IMR-90 (cell line): ENCODE results near the gene VAMP5. TPM values are rescaled to one million over a fixed set of nuclear protein-coding genes. Genes with fewer than 3 reads are reported as not detected.
A peak's percentile ranks its signal among the peaks of the same experiment; 100 is the strongest.

Source experiments
- ATAC-seq: fragments of 200-7000 bp; cut with Tn5 transposase; 2 replicates; pipeline ENCODE4 v1.9.1; 2020; ENCODE audit warnings: low read depth, mild to moderate bottlenecking, moderate library complexity
- BruUV-seq: library from RNA; stranded (reverse); fragments of 400-500 nt; replicated peaks from 2 replicates; lab custom pipeline; 2021; lab: Mats Ljungman, UMichigan
- CTCF ChIA-PET: fragments of 300-600 bp; formaldehyde crosslinking; extraction: SDS; loops from one replicate; lab custom pipeline; 2021; ENCODE audit warnings: antibody characterized with exemption; lab: Yijun Ruan, JAX
- POLR2A ChIA-PET: fragments of 300-600 bp; sonication (Branson Sonifier 250); formaldehyde crosslinking; loops from one replicate; lab custom pipeline; 2022; ENCODE audit warnings: antibody characterized with exemption; ENCODE audit not compliant: unreplicated experiment; lab: Charles Lee
- DNase-seq: peaks from one replicate; pipeline ENCODE4 v3.0.0; 2013
- H2AFZ ChIP-seq: replicated peaks from 2 replicates; pipeline ENCODE3; 2013; ENCODE audit warnings: low read length, mild to moderate bottlenecking; ENCODE audit not compliant: poor library complexity
- H2AK5ac ChIP-seq: 2 replicates; pipeline ENCODE4 v1.6.1; 2013; ENCODE audit warnings: low read depth, low read length, inconsistent platforms
- H2AK9ac ChIP-seq: replicated peaks from 2 replicates; pipeline ENCODE3; 2013; ENCODE audit warnings: mild to moderate bottlenecking, low read depth, low read length, moderate library complexity; ENCODE audit not compliant: poor library complexity
- H2BK120ac ChIP-seq: 2 replicates; pipeline ENCODE4 v1.6.1; 2013; ENCODE audit warnings: low read depth, low read length, inconsistent platforms
- H2BK15ac ChIP-seq: 3 replicates; pipeline ENCODE4 v1.6.1; 2013; ENCODE audit warnings: low read depth, low read length, inconsistent platforms
- H2BK20ac ChIP-seq: 2 replicates; pipeline ENCODE4 v1.6.1; 2013; ENCODE audit warnings: low read depth, mild to moderate bottlenecking, inconsistent platforms, low read length, moderate library complexity
- H2BK5ac ChIP-seq: 2 replicates; pipeline ENCODE4 v1.6.1; 2013; ENCODE audit warnings: mild to moderate bottlenecking, low read depth, low read length, inconsistent platforms; ENCODE audit not compliant: poor library complexity, severe bottlenecking
- H3K14ac ChIP-seq: replicated peaks from 2 replicates; pipeline ENCODE4 v1.6.1; 2013; ENCODE audit warnings: low read depth, low read length, inconsistent platforms
- H3K18ac ChIP-seq: 2 replicates; pipeline ENCODE4 v1.6.1; 2013; ENCODE audit warnings: low read depth, low read length, control low read depth
- H3K23ac ChIP-seq: 2 replicates; pipeline ENCODE4 v1.6.1; 2013; ENCODE audit warnings: low read depth, low read length, inconsistent platforms
- H3K27ac ChIP-seq: 2 replicates; pipeline ENCODE4 v1.5.1; 2013; ENCODE audit warnings: mild to moderate bottlenecking, control low read depth, low read length; ENCODE audit not compliant: insufficient read depth
- H3K27me3 ChIP-seq: 2 replicates; pipeline ENCODE4 v1.6.1; 2013; ENCODE audit warnings: low read length; ENCODE audit not compliant: control insufficient read depth, insufficient read depth
- H3K36me3 ChIP-seq: 2 replicates; pipeline ENCODE4 v1.6.1; 2013; ENCODE audit warnings: low read length, mixed read lengths; ENCODE audit not compliant: control insufficient read depth, insufficient read depth
- H3K4ac ChIP-seq: 2 replicates; pipeline ENCODE4 v1.6.1; 2013; ENCODE audit warnings: low read depth, low read length, inconsistent platforms
- H3K4me1 ChIP-seq: 2 replicates; pipeline ENCODE4 v1.6.1; 2013; ENCODE audit warnings: low read length, mixed read lengths; ENCODE audit not compliant: control insufficient read depth, insufficient read depth
- H3K4me2 ChIP-seq: 2 replicates; pipeline ENCODE4 v1.6.1; 2013; ENCODE audit warnings: low read depth, mild to moderate bottlenecking, control low read depth, low read length, moderate library complexity
- H3K4me3 ChIP-seq: 2 replicates; pipeline ENCODE4 v1.5.1; 2013; ENCODE audit warnings: low read depth, mild to moderate bottlenecking, control low read depth, low read length, moderate library complexity; ENCODE audit not compliant: insufficient read depth
- H3K56ac ChIP-seq: 2 replicates; pipeline ENCODE4 v1.6.1; 2013; ENCODE audit warnings: low read length, inconsistent platforms; ENCODE audit not compliant: insufficient read depth; ENCODE audit errors: extremely low read depth
- H3K79me1 ChIP-seq, 2 experiments: 2 replicates each; pipeline ENCODE4 v1.6.1; 2013; ENCODE audit warnings: low read length in 2 of 2, inconsistent platforms in 1 of 2, low read depth in 1 of 2
- H3K9ac ChIP-seq: 2 replicates; pipeline ENCODE4 v1.6.1; 2013; ENCODE audit warnings: low read depth, low read length, control low read depth
- H3K9me1 ChIP-seq: 2 replicates; pipeline ENCODE4 v1.6.1; 2013; ENCODE audit warnings: low read length, inconsistent platforms; ENCODE audit not compliant: insufficient read depth
- H3K9me3 ChIP-seq: 2 replicates; pipeline ENCODE4 v1.6.1; 2013; ENCODE audit warnings: low read length; ENCODE audit not compliant: control insufficient read depth, insufficient read depth
- H4K20me1 ChIP-seq: 2 replicates; pipeline ENCODE4 v1.6.1; 2013; ENCODE audit warnings: low read length, inconsistent platforms; ENCODE audit not compliant: insufficient read depth
- H4K5ac ChIP-seq: 2 replicates; pipeline ENCODE4 v1.6.1; 2013; ENCODE audit warnings: mild to moderate bottlenecking, low read depth, low read length, control low read depth
- H4K8ac ChIP-seq, 2 experiments: 2 replicates each; pipeline ENCODE4 v1.6.1; 2013; ENCODE audit warnings: low read depth in 2 of 2, low read length in 2 of 2, control low read depth in 1 of 2, inconsistent platforms in 1 of 2
- H4K91ac ChIP-seq: 2 replicates; pipeline ENCODE4 v1.6.1; 2013; ENCODE audit warnings: low read depth, low read length, inconsistent platforms; ENCODE audit not compliant: insufficient read depth
- BHLHE40 ChIP-seq: fragments of 150-350 bp; IDR thresholded peaks from 2 replicates; pipeline ENCODE4 v1.6.1; 2016; ENCODE audit warnings: mild to moderate bottlenecking, low read depth, low read length
- CTCF ChIP-seq: conservative IDR thresholded peaks from 2 replicates; pipeline ENCODE4 v1.5.1; 2012; ENCODE audit warnings: mild to moderate bottlenecking, low read depth, low read length, improper control_type of control experiment
- ELK1 ChIP-seq: fragments of 150-350 bp; IDR thresholded peaks from 2 replicates; pipeline ENCODE4 v1.6.1; 2016; ENCODE audit warnings: low read depth, mild to moderate bottlenecking, low read length, moderate library complexity, borderline replicate concordance
- FOS ChIP-seq: fragments of 150-350 bp; IDR thresholded peaks from 2 replicates; pipeline ENCODE4 v1.6.1; 2016; ENCODE audit warnings: low read depth, low read length
- MAFK ChIP-seq: IDR thresholded peaks from 2 replicates; pipeline ENCODE4 v1.6.1; 2012; ENCODE audit warnings: low read depth, low read length, improper control_type of control experiment
- NFE2L2 ChIP-seq: fragments of 150-350 bp; IDR thresholded peaks from 2 replicates; pipeline ENCODE4 v1.6.1; 2016; ENCODE audit warnings: low read depth, mild to moderate bottlenecking, low read length
- POLR2A ChIP-seq: IDR thresholded peaks from 2 replicates; pipeline ENCODE4 v1.6.1; 2012; ENCODE audit warnings: mild to moderate bottlenecking, low read depth, low read length
- RAD21 ChIP-seq: IDR thresholded peaks from 2 replicates; pipeline ENCODE4 v1.6.1; 2012; ENCODE audit warnings: low read length, improper control_type of control experiment
- RCOR1 ChIP-seq: IDR thresholded peaks from 2 replicates; pipeline ENCODE4 v1.6.1; 2012; ENCODE audit warnings: mild to moderate bottlenecking, low read length, improper control_type of control experiment; ENCODE audit not compliant: insufficient replicate concordance
- RFX5 ChIP-seq: IDR thresholded peaks from 2 replicates; pipeline ENCODE4 v1.8.0; 2012; ENCODE audit warnings: low read depth, mild to moderate bottlenecking, low read length, moderate library complexity
- SMC3 ChIP-seq: fragments of 150-350 bp; IDR thresholded peaks from 2 replicates; pipeline ENCODE4 v1.6.1; 2016; ENCODE audit warnings: low read depth, mild to moderate bottlenecking, antibody characterized with exemption, low read length, moderate library complexity
- WGBS, 2 experiments: methylation state at CpG; one replicate each; pipeline versions ENCODE4 v1.1.5 to v1.1.7; 2013; ENCODE audit warnings: missing lambda C conversion rate in 2 of 2; ENCODE audit not compliant: insufficient read length in 1 of 2; ENCODE audit errors: extremely low coverage in 2 of 2; 5-methylcytosine and 5-hydroxymethylcytosine counted together
- dilution Hi-C: fragments of 300-500 bp; cut with HindIII; formaldehyde crosslinking; loops from one replicate; pipeline ENCODE4 v1.14.3; 2018; ENCODE audit warnings: low sequenced_read_pairs; ENCODE audit not compliant: unreplicated experiment
- in situ Hi-C: fragments of 300-500 bp; cut with MboI; formaldehyde crosslinking; loops from 3 replicates; pipeline ENCODE4 v1.14.3; 2019; ENCODE audit warnings: low sequenced_read_pairs, inconsistent platforms, mixed read lengths
- intact Hi-C: fragments of 100-400 bp; cut with micrococcal nuclease; formaldehyde crosslinking; loops from 2 replicates; pipeline ENCODE4 v1.10.0; 2022
- polyA plus RNA-seq, 3 experiments: library from polyadenylated mRNA; depleted of rRNA; stranded (reverse); fragments of >200 nt; gene quantifications; 2 replicates each; pipeline ENCODE4 v1.2.3, GENCODE V29; 2012; ENCODE audit warnings: low replicate concordance in 1 of 3
- total RNA-seq: library from RNA; depleted of rRNA; stranded (reverse); fragments of >200 nt; gene quantifications from 2 replicates; pipeline ENCODE4 v1.2.3, GENCODE V29; 2012

The VAMP5 gene
- total and polyA plus RNA-seq, 2 of the 4 experiments (the other 2 are of a cell fraction): 13.8 to 103 TPM

GRCh38 chr2:85597241-85597640 lies 13.0 kb downstream of the VAMP5 start:
- H4K8ac ChIP-seq: no peak overlapping the region
- WGBS, 2 experiments: no CpG with 5 or more reads among the region's 5 CpGs
- H3K4me3 ChIP-seq: no peak overlapping the region
- H3K14ac ChIP-seq: no peak overlapping the region
- H4K91ac ChIP-seq: no peak overlapping the region
- dilution Hi-C loops (no loop called here), in situ Hi-C loops (no loop called here), intact Hi-C loops (no loop called here)
- TF ChIP-seq NFE2L2: no peak
- TF ChIP-seq ELK1: no peak
- no peak for TF ChIP-seq RCOR1
- no peak for TF ChIP-seq BHLHE40
- no peak for TF ChIP-seq RAD21
- TF ChIP-seq FOS: no peak
- no peak for TF ChIP-seq CTCF
- no peak for TF ChIP-seq POLR2A
- TF ChIP-seq SMC3: no peak
- no peak for TF ChIP-seq RFX5
- no peak for TF ChIP-seq MAFK
- H3K4me1 ChIP-seq: peaks cover 13% of the 10 kb centered on the region
- no peaks in the 10 kb centered on the region for H3K27me3 ChIP-seq
- peaks cover 26% of the 10 kb centered on the region for H3K36me3 ChIP-seq
- no peak overlapping the region for H2AK5ac ChIP-seq
- ChIA-PET POLR2A (interaction anchor here (0.6 to 1.9 kb wide), 2 partner anchors 10 to 36 kb away, joined by 3 to 9 read pairs; no protein-coding TSS in a partner anchor), CTCF (no interaction called here)
- H3K4me2 ChIP-seq: no peak overlapping the region
- H3K9me1 ChIP-seq: peaks cover 16% of the 10 kb centered on the region
- H2BK5ac ChIP-seq: no peak overlapping the region
- H2BK15ac ChIP-seq: no peak overlapping the region
- BruUV-seq: TSS peak; percentile 56
- no peak overlapping the region for H3K56ac ChIP-seq
- H3K27ac ChIP-seq: no peak overlapping the region
- no peak overlapping the region for H3K23ac ChIP-seq
- no peak overlapping the region for H3K18ac ChIP-seq
- H4K20me1 ChIP-seq: peaks cover 16% of the 10 kb centered on the region
- no peak overlapping the region for H2AFZ ChIP-seq
- H4K5ac ChIP-seq: no peak overlapping the region
- H3K9me3 ChIP-seq: no peaks in the 10 kb centered on the region
- peaks cover 26 to 68% of the 10 kb centered on the region in 2 experiments for H3K79me1 ChIP-seq
- H3K4ac ChIP-seq: no peak overlapping the region
- H2BK20ac ChIP-seq: no peak overlapping the region
- H3K9ac ChIP-seq: no peak overlapping the region
- DNase-seq: no peak
- ATAC-seq: no peak
- H2AK9ac ChIP-seq: no peak overlapping the region
- no peak overlapping the region for H2BK120ac ChIP-seq
